ENCODE measurements around the gene TPP2.

The TPP2 gene

GRCh38 chr13:102596147-102597028, at the start of gene TPP2:
Gene TPP2, plus strand, starts transcription at chr13:102596986. Its CDS starts 53 bp downstream, at chr13:102597039.
- peak; percentile 96 for DNase-seq

- DNase-seq = no peak
These were observed 48.0 kb upstream of the TPP2 start for GRCh38 chr13:102548811-102549210.

GRCh38 chr13:102550507-102550906, 46.3 kb upstream of the TPP2 start:
- no peak for DNase-seq

- DNase-seq = peak; percentile 30
These were observed 40.8 kb upstream of the TPP2 start for GRCh38 chr13:102555914-102556553.

- DNase-seq = no peak
These were observed 40.0 kb upstream of the TPP2 start for GRCh38 chr13:102556806-102557205.

GRCh38 chr13:102558029-102558428, 38.8 kb upstream of the TPP2 start:
- DNase-seq = no peak

- no peak for DNase-seq
These were observed 34.9 kb upstream of the TPP2 start for GRCh38 chr13:102561933-102562332.

GRCh38 chr13:102563267-102563666, 33.5 kb upstream of the TPP2 start:
- DNase-seq = no peak

GRCh38 chr13:102564564-102564963, 32.2 kb upstream of the TPP2 start:
- no peak for DNase-seq

GRCh38 chr13:102566513-102566912, 30.3 kb upstream of the TPP2 start:
- no peak for DNase-seq

GRCh38 chr13:102567857-102568256, 28.9 kb upstream of the TPP2 start:
- DNase-seq = no peak

- DNase-seq = no peak
These were observed 27.3 kb upstream of the TPP2 start for GRCh38 chr13:102569488-102569887.

GRCh38 chr13:102571075-102571474, 25.7 kb upstream of the TPP2 start:
- DNase-seq = no peak

- DNase-seq = no peak
These were observed 24.5 kb upstream of the TPP2 start for GRCh38 chr13:102572323-102572722.

GRCh38 chr13:102580552-102581169, 16.1 kb upstream of the TPP2 start:
- peak; percentile 46 for DNase-seq

- DNase-seq = no peak
These were observed 14.5 kb upstream of the TPP2 start for GRCh38 chr13:102582256-102582655.

- DNase-seq = no peak
These were observed 12.4 kb upstream of the TPP2 start for GRCh38 chr13:102584434-102584833.

- no peak for DNase-seq
These were observed 10.2 kb upstream of the TPP2 start for GRCh38 chr13:102586615-102587014.

- DNase-seq = no peak
These were observed 8.9 kb upstream of the TPP2 start for GRCh38 chr13:102587916-102588315.

GRCh38 chr13:102589301-102589822, 7.4 kb upstream of the TPP2 start:
- DNase-seq = no peak

- DNase-seq = peak; percentile 64
These were observed 4.6 kb upstream of the TPP2 start for GRCh38 chr13:102591988-102592781.

- no peak for DNase-seq
These were observed 3.3 kb upstream of the TPP2 start for GRCh38 chr13:102593466-102593865.

All from NCI-H1436 (cell line).